CD14-positive monocyte (primary cell): ENCODE measurements around the gene LHPP. TPM values are rescaled to one million over a fixed set of nuclear protein-coding genes. Genes with fewer than 3 reads are reported as not detected.

Experiments used
- DNase-seq, 3 donors: peaks; one replicate each; pipeline ENCODE4 v3.0.0-alpha.2; 2011 to 2022
- H2AFZ ChIP-seq: 2 replicates; pipeline ENCODE4 v1.6.0; 2012; ENCODE audit warnings: mild to moderate bottlenecking, low read depth, low read length, inconsistent platforms; ENCODE audit not compliant: insufficient read depth, poor library complexity, severe bottlenecking
- H3K27ac ChIP-seq, 2 donors: 1 replicate in 1 of 2; 2 replicates in 1 of 2; pipeline ENCODE4 v1.5.1; 2012 to 2013; ENCODE audit warnings: low read length in 2 of 2, control low read depth in 1 of 2, inconsistent platforms in 1 of 2, low read depth in 1 of 2, mild to moderate bottlenecking in 1 of 2
- H3K27me3 ChIP-seq, 2 donors: one replicate each; pipeline versions ENCODE4 v1.6.0 to v1.6.1; 2011 to 2013; ENCODE audit warnings: low read length in 2 of 2; ENCODE audit not compliant: control insufficient read depth in 2 of 2, insufficient read depth in 2 of 2
- H3K36me3 ChIP-seq, 2 donors: replicated peaks in 1 of 2; 1 replicate in 1 of 2; 2 replicates in 1 of 2; pipeline versions ENCODE4 v1.5.1 to v1.6.1; 2012 to 2013; ENCODE audit warnings: low read length in 2 of 2, control low read depth in 1 of 2, inconsistent platforms in 1 of 2, mild to moderate bottlenecking in 1 of 2; ENCODE audit not compliant: insufficient read depth in 2 of 2, control insufficient read depth in 1 of 2
- H3K4me1 ChIP-seq, 2 donors: 1 replicate in 1 of 2; 2 replicates in 1 of 2; pipeline versions ENCODE4 v1.5.1 to v1.6.1; 2012 to 2013; ENCODE audit warnings: low read length in 2 of 2, control low read depth in 1 of 2, inconsistent platforms in 1 of 2, mild to moderate bottlenecking in 1 of 2, moderate library complexity in 1 of 2; ENCODE audit not compliant: insufficient read depth in 2 of 2, control insufficient read depth in 1 of 2
- H3K4me2 ChIP-seq: replicated peaks from 2 replicates; pipeline ENCODE3; 2012; ENCODE audit warnings: low read length, moderate library complexity, mild to moderate bottlenecking; ENCODE audit not compliant: poor library complexity, severe bottlenecking; ENCODE audit errors: extremely low read depth
- H3K4me3 ChIP-seq, 3 experiments: fragments of 200-600 bp in 1 of 3; sonication (generic) in 1 of 3; replicated peaks in 1 of 3; 1 replicate in 2 of 3; 2 replicates in 1 of 3; pipeline ENCODE4 v1.5.1; 2011 to 2013; ENCODE audit warnings: low read length in 3 of 3, mild to moderate bottlenecking in 3 of 3, control low read depth in 2 of 3, low read depth in 2 of 3, inconsistent platforms in 1 of 3, moderate library complexity in 1 of 3
- H3K79me2 ChIP-seq: 2 replicates; pipeline ENCODE4 v1.6.0; 2012; ENCODE audit warnings: mild to moderate bottlenecking, control low read depth, inconsistent platforms, low read length, moderate library complexity; ENCODE audit not compliant: insufficient read depth
- H3K9ac ChIP-seq: 2 replicates; pipeline ENCODE4 v1.6.0; 2017; ENCODE audit warnings: low read length, mild to moderate bottlenecking; ENCODE audit not compliant: insufficient read depth, poor library complexity, severe bottlenecking
- H3K9me3 ChIP-seq, 2 donors: replicated peaks in 1 of 2; 1 replicate in 1 of 2; 2 replicates in 1 of 2; pipeline versions ENCODE4 v1.5.1 to v1.6.1; 2012 to 2013; ENCODE audit warnings: low read length in 2 of 2, control low read depth in 1 of 2; ENCODE audit not compliant: control insufficient read depth in 1 of 2, insufficient read depth in 1 of 2
- H4K20me1 ChIP-seq: 2 replicates; pipeline ENCODE4 v1.6.0; 2012; ENCODE audit warnings: mild to moderate bottlenecking, low read length, control low read depth, moderate library complexity; ENCODE audit not compliant: insufficient read depth
- H3K27ac Mint-ChIP-seq, 7 donors: one replicate each; pipeline ENCODE4 v1.8.0; 2020; ENCODE audit warnings: mild to moderate bottlenecking in 7 of 7, mixed read lengths in 7 of 7, moderate library complexity in 6 of 7, inconsistent platforms in 2 of 7
- H3K27me3 Mint-ChIP-seq, 3 donors: one replicate each; pipeline ENCODE4 v1.8.0; 2021 to 2022; ENCODE audit warnings: low read depth in 3 of 3, mild to moderate bottlenecking in 3 of 3, mixed read lengths in 3 of 3, moderate library complexity in 3 of 3, inconsistent platforms in 1 of 3
- H3K36me3 Mint-ChIP-seq, 2 donors: one replicate each; pipeline ENCODE4 v1.8.0; 2020; ENCODE audit warnings: mixed read lengths in 2 of 2, inconsistent platforms in 1 of 2, mild to moderate bottlenecking in 1 of 2
- H3K4me1 Mint-ChIP-seq: one replicate; pipeline ENCODE4 v1.8.0; 2020; ENCODE audit warnings: mild to moderate bottlenecking, mixed read lengths
- H3K4me3 Mint-ChIP-seq, 2 donors: one replicate each; pipeline ENCODE4 v1.8.0; 2020; ENCODE audit warnings: mild to moderate bottlenecking in 2 of 2, mixed read lengths in 2 of 2, moderate library complexity in 1 of 2
- H3K9me3 Mint-ChIP-seq, 7 donors: one replicate each; pipeline ENCODE4 v1.8.0; 2020 to 2022; ENCODE audit warnings: mixed read lengths in 7 of 7, mild to moderate bottlenecking in 6 of 7, moderate library complexity in 6 of 7, inconsistent platforms in 2 of 7
- WGBS: methylation state at CpG from one replicate; pipeline ENCODE4 v1.1.5; 2013; ENCODE audit warnings: missing lambda C conversion rate; ENCODE audit not compliant: insufficient coverage; 5-methylcytosine and 5-hydroxymethylcytosine counted together
- intact Hi-C, 2 donors: fragments of 100-400 bp; cut with micrococcal nuclease; formaldehyde crosslinking; loops; one replicate each; pipeline versions ENCODE4 v1.15.0 to v1.15.1; 2023
- polyA plus RNA-seq, 3 donors: library from polyadenylated mRNA; depleted of rRNA in 1 of 3; unstranded in 2 of 3; stranded (reverse) in 1 of 3; fragments of 300-500 nt in 2 of 3; fragments of >200 nt in 1 of 3; fragmentation: Illumina TruSeq in 2 of 3; gene quantifications; 1 replicate in 2 of 3; 2 replicates in 1 of 3; pipeline ENCODE4 v1.2.3, GENCODE V29; 2012 to 2021
- TF ChIP-seq, protein P1 (sequence below): fragments of 200-600 bp; IDR thresholded peaks from one replicate; pipeline ENCODE4 v1.8.0; 2022; ENCODE audit warnings: antibody characterized with exemption, mild to moderate bottlenecking

Gene LHPP
- polyA plus RNA-seq, 3 donors, result 15.2 to 20.6 (median 19.5) TPM

DNA sequence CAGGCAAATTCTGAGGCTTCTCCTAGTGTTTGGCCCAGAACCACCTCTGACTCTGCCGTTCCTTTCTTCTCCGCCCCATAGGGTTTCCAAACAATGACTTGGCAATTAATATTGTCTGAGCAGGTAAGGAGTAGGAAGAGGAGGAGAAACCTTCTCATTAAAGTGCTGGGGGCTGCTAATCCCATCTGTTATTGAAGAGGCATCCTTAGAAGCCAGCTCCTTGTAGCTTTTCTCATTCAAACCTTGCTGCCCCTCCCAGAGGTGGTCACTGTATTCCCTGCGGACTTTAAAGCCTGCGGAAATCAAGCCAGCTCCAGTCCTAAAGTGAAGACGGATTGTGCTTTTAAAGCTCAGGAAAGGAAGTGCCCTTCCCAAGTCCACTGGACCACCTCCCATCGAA lies 10.3 kb upstream of the LHPP start:
- peaks cover 0 to 26% of the 10 kb centered on the region in 2 donors for H3K9me3 ChIP-seq
- WGBS, result 26% methylated on average over 3 of the region's 6 CpGs
- no peak overlapping the region for H2AFZ ChIP-seq
- no peaks in the 10 kb centered on the region for H4K20me1 ChIP-seq
- Mint-ChIP-seq H3K9me3 (peaks cover 0 to 21% (median 2%) of the 10 kb centered on the region in 7 donors), H3K27ac (no peak overlapping the region), H3K4me1 (peaks cover 17% of the 10 kb centered on the region), H3K27me3 (peaks cover 89 to 97% (median 91%) of the 10 kb centered on the region in 3 donors), H3K36me3 (peaks cover 0 to 10% of the 10 kb centered on the region in 2 donors), H3K4me3 (peak overlapping the region in 1 of 2 donors; percentile 47)
- no peak overlapping the region for H3K4me3 ChIP-seq
- intact Hi-C loops, result no loop called here
- TF ChIP-seq, protein P1, sequence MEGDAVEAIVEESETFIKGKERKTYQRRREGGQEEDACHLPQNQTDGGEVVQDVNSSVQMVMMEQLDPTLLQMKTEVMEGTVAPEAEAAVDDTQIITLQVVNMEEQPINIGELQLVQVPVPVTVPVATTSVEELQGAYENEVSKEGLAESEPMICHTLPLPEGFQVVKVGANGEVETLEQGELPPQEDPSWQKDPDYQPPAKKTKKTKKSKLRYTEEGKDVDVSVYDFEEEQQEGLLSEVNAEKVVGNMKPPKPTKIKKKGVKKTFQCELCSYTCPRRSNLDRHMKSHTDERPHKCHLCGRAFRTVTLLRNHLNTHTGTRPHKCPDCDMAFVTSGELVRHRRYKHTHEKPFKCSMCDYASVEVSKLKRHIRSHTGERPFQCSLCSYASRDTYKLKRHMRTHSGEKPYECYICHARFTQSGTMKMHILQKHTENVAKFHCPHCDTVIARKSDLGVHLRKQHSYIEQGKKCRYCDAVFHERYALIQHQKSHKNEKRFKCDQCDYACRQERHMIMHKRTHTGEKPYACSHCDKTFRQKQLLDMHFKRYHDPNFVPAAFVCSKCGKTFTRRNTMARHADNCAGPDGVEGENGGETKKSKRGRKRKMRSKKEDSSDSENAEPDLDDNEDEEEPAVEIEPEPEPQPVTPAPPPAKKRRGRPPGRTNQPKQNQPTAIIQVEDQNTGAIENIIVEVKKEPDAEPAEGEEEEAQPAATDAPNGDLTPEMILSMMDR, result no peak
- no peak overlapping the region for H3K4me2 ChIP-seq
- H3K79me2 ChIP-seq, result no peaks in the 10 kb centered on the region
- peaks cover 78 to 92% of the 10 kb centered on the region in 2 donors for H3K27me3 ChIP-seq
- no peaks in the 10 kb centered on the region for H3K36me3 ChIP-seq
- H3K9ac ChIP-seq, result no peak overlapping the region
- DNase-seq, result no peak
- H3K27ac ChIP-seq, result no peak overlapping the region
- H3K4me1 ChIP-seq, result no peaks in the 10 kb centered on the region

DNA sequence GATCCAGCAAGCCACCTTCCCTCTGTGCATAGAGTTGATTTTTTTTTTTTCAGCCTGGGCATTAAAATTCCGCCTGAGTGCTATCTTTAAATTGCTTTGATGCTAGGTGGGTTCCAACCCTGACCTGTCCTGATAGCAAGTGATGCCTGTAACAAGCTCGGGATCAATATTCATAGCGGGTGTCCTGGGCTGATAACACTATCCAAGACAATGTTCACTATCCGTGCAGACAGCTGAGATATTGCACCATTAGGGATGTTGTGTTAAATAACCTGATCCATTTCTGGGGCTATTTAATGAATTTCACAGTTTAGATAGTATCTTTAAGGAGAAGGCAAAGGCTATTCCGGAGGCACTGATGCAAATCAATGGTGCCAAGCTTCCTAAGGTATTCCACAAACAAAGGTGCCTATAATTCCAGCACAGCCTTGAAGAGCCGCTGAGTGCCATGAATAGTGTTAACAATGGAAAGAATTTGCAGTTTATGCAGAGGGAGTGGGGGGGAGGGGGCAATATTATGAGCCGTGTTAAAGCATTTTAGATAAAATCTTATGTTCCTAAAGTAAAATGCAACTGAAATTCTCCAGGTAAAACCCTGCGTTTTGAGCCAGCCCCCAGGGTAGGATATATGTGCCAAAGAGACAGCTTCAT lies 7.5 kb upstream of the LHPP start:
- no peaks in the 10 kb centered on the region for H3K4me1 ChIP-seq
- intact Hi-C loops, result no loop called here
- no peaks in the 10 kb centered on the region for H3K36me3 ChIP-seq
- WGBS, result 58% methylated on average over 2 of the region's 8 CpGs
- H3K9me3 ChIP-seq, result peaks cover 0 to 12% of the 10 kb centered on the region in 2 donors
- no peaks in the 10 kb centered on the region for H4K20me1 ChIP-seq
- H3K4me3 ChIP-seq, result no peak overlapping the region
- Mint-ChIP-seq H3K4me3 (peak overlapping the region in 1 of 2 donors; percentile 75), H3K36me3 (peaks cover 0 to 8% of the 10 kb centered on the region in 2 donors), H3K4me1 (peaks cover 10% of the 10 kb centered on the region), H3K9me3 (peaks cover 0 to 8% (median 0%) of the 10 kb centered on the region in 7 donors), H3K27me3 (peaks cover 76 to 92% (median 80%) of the 10 kb centered on the region in 3 donors), H3K27ac (no peak overlapping the region)
- no peak overlapping the region for H2AFZ ChIP-seq
- no peak overlapping the region for H3K9ac ChIP-seq
- DNase-seq, result no peak
- no peak overlapping the region for H3K4me2 ChIP-seq
- no peaks in the 10 kb centered on the region for H3K79me2 ChIP-seq
- peaks cover 55 to 77% of the 10 kb centered on the region in 2 donors for H3K27me3 ChIP-seq
- no peak overlapping the region for H3K27ac ChIP-seq
- TF ChIP-seq, protein P1, result no peak
